Activated naive CD4-positive, alpha-beta T cell treated with anti-CD3 and anti-CD28 coated beads, Interleukin-2, amount 10 ng/mL, durations not matched to agents 7 days and 5 days (primary cell): ENCODE data around the gene PMEPA1.
A peak's percentile ranks its signal among the peaks of the same experiment; 100 is the strongest.

ENCODE experiments used
- CTCF ChIA-PET: fragments of 350-600 bp; sonication (Branson Sonifier 250); formaldehyde crosslinking; loops from one replicate; lab custom pipeline; 2021; ENCODE audit warnings: antibody characterized with exemption; lab: Charles Lee
- DNase-seq: peaks from one replicate; pipeline ENCODE4 v3.0.0-alpha.2; 2020
- H3K27ac Mint-ChIP-seq: one replicate; pipeline ENCODE4 v1.8.0; 2021; ENCODE audit warnings: mild to moderate bottlenecking, moderate library complexity, mixed read lengths
- H3K27me3 Mint-ChIP-seq: one replicate; pipeline ENCODE4 v1.8.0; 2021; ENCODE audit warnings: mild to moderate bottlenecking, mixed read lengths
- H3K36me3 Mint-ChIP-seq: one replicate; pipeline ENCODE4 v1.8.0; 2021; ENCODE audit warnings: mixed read lengths
- H3K4me1 Mint-ChIP-seq: one replicate; pipeline ENCODE4 v1.8.0; 2021; ENCODE audit warnings: mixed read lengths
- H3K4me3 Mint-ChIP-seq: one replicate; pipeline ENCODE4 v1.8.0; 2021; ENCODE audit warnings: mild to moderate bottlenecking, moderate library complexity, mixed read lengths
- H3K9me3 Mint-ChIP-seq: one replicate; pipeline ENCODE4 v1.8.0; 2021; ENCODE audit warnings: mixed read lengths

PMEPA1 gene

GRCh38 chr20:57724610-57725405, 15.0 kb upstream of the PMEPA1 start:
- no peaks in the 10 kb centered on the region for H3K9me3 Mint-ChIP-seq
- no peaks in the 10 kb centered on the region for H3K4me1 Mint-ChIP-seq
- peaks cover 26% of the 10 kb centered on the region for H3K27me3 Mint-ChIP-seq
- no peak overlapping the region for H3K27ac Mint-ChIP-seq
- no peaks in the 10 kb centered on the region for H3K36me3 Mint-ChIP-seq
- DNase-seq = no peak
- CTCF ChIA-PET = no interaction called here
- H3K4me3 Mint-ChIP-seq = no peak overlapping the region

GRCh38 chr20:57723816-57724215, 14.0 kb upstream of the PMEPA1 start:
- Mint-ChIP-seq H3K36me3 (no peaks in the 10 kb centered on the region), H3K4me1 (peaks cover 3% of the 10 kb centered on the region), H3K27ac (no peak overlapping the region), H3K9me3 (no peaks in the 10 kb centered on the region), H3K27me3 (peaks cover 34% of the 10 kb centered on the region), H3K4me3 (no peak overlapping the region)
- CTCF ChIA-PET = no interaction called here
- DNase-seq = no peak

- Mint-ChIP-seq H3K27ac (no peak overlapping the region), H3K36me3 (no peaks in the 10 kb centered on the region), H3K9me3 (no peaks in the 10 kb centered on the region), H3K27me3 (peaks cover 54% of the 10 kb centered on the region), H3K4me1 (peaks cover 10% of the 10 kb centered on the region), H3K4me3 (no peak overlapping the region)
- DNase-seq = no peak
- CTCF ChIA-PET = no interaction called here
Observed at GRCh38 chr20:57719951-57720350, 10.1 kb upstream of the PMEPA1 start.

GRCh38 chr20:57718490-57719009, 8.7 kb upstream of the PMEPA1 start:
- Mint-ChIP-seq H3K36me3 (no peaks in the 10 kb centered on the region), H3K27me3 (peaks cover 47% of the 10 kb centered on the region), H3K27ac (no peak overlapping the region), H3K4me3 (no peak overlapping the region), H3K4me1 (peaks cover 10% of the 10 kb centered on the region), H3K9me3 (no peaks in the 10 kb centered on the region)
- DNase-seq = peak; percentile 92
- CTCF ChIA-PET = no interaction called here

- Mint-ChIP-seq H3K36me3 (no peaks in the 10 kb centered on the region), H3K27me3 (peaks cover 49% of the 10 kb centered on the region), H3K4me3 (no peak overlapping the region), H3K4me1 (peaks cover 10% of the 10 kb centered on the region), H3K27ac (no peak overlapping the region), H3K9me3 (no peaks in the 10 kb centered on the region)
- no peak for DNase-seq
- CTCF ChIA-PET = no interaction called here
Observed at GRCh38 chr20:57717797-57718196, 8.0 kb upstream of the PMEPA1 start.

- no peak for DNase-seq
- CTCF ChIA-PET = no interaction called here
- Mint-ChIP-seq H3K4me3 (no peak overlapping the region), H3K9me3 (no peaks in the 10 kb centered on the region), H3K36me3 (no peaks in the 10 kb centered on the region), H3K4me1 (peaks cover 10% of the 10 kb centered on the region), H3K27ac (no peak overlapping the region), H3K27me3 (peaks cover 58% of the 10 kb centered on the region)
Observed at GRCh38 chr20:57716901-57717300, 7.1 kb upstream of the PMEPA1 start.

- Mint-ChIP-seq H3K27me3 (peaks cover 65% of the 10 kb centered on the region), H3K4me1 (peaks cover 11% of the 10 kb centered on the region), H3K27ac (no peak overlapping the region), H3K36me3 (no peaks in the 10 kb centered on the region), H3K4me3 (no peak overlapping the region), H3K9me3 (no peaks in the 10 kb centered on the region)
- CTCF ChIA-PET = interaction anchor here (1.0 kb wide), 1 partner anchor 22 kb away, joined by 3 read pairs; no protein-coding TSS in a partner anchor
- DNase-seq = no peak
Observed at GRCh38 chr20:57716202-57716601, 6.4 kb upstream of the PMEPA1 start.

GRCh38 chr20:57715268-57715904, 5.6 kb upstream of the PMEPA1 start:
- Mint-ChIP-seq H3K9me3 (no peaks in the 10 kb centered on the region), H3K36me3 (no peaks in the 10 kb centered on the region), H3K27ac (no peak overlapping the region), H3K4me1 (peaks cover 20% of the 10 kb centered on the region), H3K27me3 (peaks cover 71% of the 10 kb centered on the region), H3K4me3 (no peak overlapping the region)
- no peak for DNase-seq
- CTCF ChIA-PET = interaction anchor here (1.0 kb wide), 1 partner anchor 21 kb away, joined by 3 read pairs; no protein-coding TSS in a partner anchor

GRCh38 chr20:57714409-57715267, 4.8 kb upstream of the PMEPA1 start:
- no peak overlapping the region for H3K27ac Mint-ChIP-seq
- CTCF ChIA-PET = no interaction called here
- H3K36me3 Mint-ChIP-seq = no peaks in the 10 kb centered on the region
- peaks cover 21% of the 10 kb centered on the region for H3K4me1 Mint-ChIP-seq
- H3K9me3 Mint-ChIP-seq = no peaks in the 10 kb centered on the region
- peaks cover 68% of the 10 kb centered on the region for H3K27me3 Mint-ChIP-seq
- DNase-seq = no peak
- H3K4me3 Mint-ChIP-seq = no peak overlapping the region

- Mint-ChIP-seq H3K27me3 (peaks cover 69% of the 10 kb centered on the region), H3K9me3 (no peaks in the 10 kb centered on the region), H3K36me3 (no peaks in the 10 kb centered on the region), H3K4me1 (peaks cover 20% of the 10 kb centered on the region), H3K27ac (no peak overlapping the region), H3K4me3 (no peak overlapping the region)
- DNase-seq = no peak
- CTCF ChIA-PET = no interaction called here
Observed at GRCh38 chr20:57713951-57714350, 4.1 kb upstream of the PMEPA1 start.

- H3K27ac Mint-ChIP-seq = no peak overlapping the region
- no peaks in the 10 kb centered on the region for H3K36me3 Mint-ChIP-seq
- peaks cover 19% of the 10 kb centered on the region for H3K4me1 Mint-ChIP-seq
- no peak for DNase-seq
- CTCF ChIA-PET = no interaction called here
- H3K4me3 Mint-ChIP-seq = no peak overlapping the region
- H3K27me3 Mint-ChIP-seq = peaks cover 69% of the 10 kb centered on the region
- H3K9me3 Mint-ChIP-seq = no peaks in the 10 kb centered on the region
Observed at GRCh38 chr20:57713505-57713903, 3.7 kb upstream of the PMEPA1 start.

GRCh38 chr20:57712851-57713504, 3.2 kb upstream of the PMEPA1 start:
- CTCF ChIA-PET = no interaction called here
- no peak overlapping the region for H3K4me3 Mint-ChIP-seq
- H3K4me1 Mint-ChIP-seq = peaks cover 21% of the 10 kb centered on the region
- no peak overlapping the region for H3K27ac Mint-ChIP-seq
- H3K9me3 Mint-ChIP-seq = no peaks in the 10 kb centered on the region
- H3K27me3 Mint-ChIP-seq = peaks cover 71% of the 10 kb centered on the region
- no peaks in the 10 kb centered on the region for H3K36me3 Mint-ChIP-seq
- no peak for DNase-seq

GRCh38 chr20:57712341-57712740, 2.5 kb upstream of the PMEPA1 start:
- H3K27me3 Mint-ChIP-seq = peaks cover 72% of the 10 kb centered on the region
- H3K4me1 Mint-ChIP-seq = peaks cover 21% of the 10 kb centered on the region
- DNase-seq = no peak
- H3K36me3 Mint-ChIP-seq = no peaks in the 10 kb centered on the region
- CTCF ChIA-PET = no interaction called here
- no peaks in the 10 kb centered on the region for H3K9me3 Mint-ChIP-seq
- no peak overlapping the region for H3K27ac Mint-ChIP-seq
- no peak overlapping the region for H3K4me3 Mint-ChIP-seq

GRCh38 chr20:57711826-57712225, 2.0 kb upstream of the PMEPA1 start:
- no peak overlapping the region for H3K27ac Mint-ChIP-seq
- H3K27me3 Mint-ChIP-seq = peaks cover 72% of the 10 kb centered on the region
- no peak overlapping the region for H3K4me3 Mint-ChIP-seq
- DNase-seq = no peak
- CTCF ChIA-PET = no interaction called here
- peaks cover 21% of the 10 kb centered on the region for H3K4me1 Mint-ChIP-seq
- H3K9me3 Mint-ChIP-seq = no peaks in the 10 kb centered on the region
- no peaks in the 10 kb centered on the region for H3K36me3 Mint-ChIP-seq
